Measurements from ENCODE around the gene SRSF10.

SRSF10 gene

GRCh38 chr1:23979881-23980727 lies at the start of gene SRSF10 (continued):
- TF ChIP-seq, protein P1, sequence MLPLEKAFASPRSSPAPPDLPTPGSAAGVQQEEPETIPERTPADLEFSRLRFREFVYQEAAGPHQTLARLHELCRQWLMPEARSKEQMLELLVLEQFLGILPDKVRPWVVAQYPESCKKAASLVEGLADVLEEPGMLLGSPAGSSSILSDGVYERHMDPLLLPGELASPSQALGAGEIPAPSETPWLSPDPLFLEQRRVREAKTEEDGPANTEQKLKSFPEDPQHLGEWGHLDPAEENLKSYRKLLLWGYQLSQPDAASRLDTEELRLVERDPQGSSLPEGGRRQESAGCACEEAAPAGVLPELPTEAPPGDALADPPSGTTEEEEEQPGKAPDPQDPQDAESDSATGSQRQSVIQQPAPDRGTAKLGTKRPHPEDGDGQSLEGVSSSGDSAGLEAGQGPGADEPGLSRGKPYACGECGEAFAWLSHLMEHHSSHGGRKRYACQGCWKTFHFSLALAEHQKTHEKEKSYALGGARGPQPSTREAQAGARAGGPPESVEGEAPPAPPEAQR (tag by site-specific recombination; IDR thresholded peaks at IDR 0.05), result 0 out of 2 replicates have a peak, but pooled peaks have one; percentile 25
- TF ChIP-seq YY1 (tag by site-specific recombination; IDR thresholded peaks at IDR 0.05) (peak; percentile 97), ZNF302 (tag by site-specific recombination; IDR thresholded peaks at IDR 0.05; ENCODE audit: low read depth) (no peak), TCF7L2 (IDR thresholded peaks at IDR 0.05; ENCODE audit: borderline replicate concordance, low read depth, low read length) (no peak), ZXDB (tag by site-specific recombination; IDR thresholded peaks at IDR 0.05) (peak; percentile 93), SP7 (tag by site-specific recombination; IDR thresholded peaks at IDR 0.05) (peak; percentile 87), BCL11B (tag by site-specific recombination; IDR thresholded peaks at IDR 0.05; ENCODE audit: low read depth) (peak; percentile 25; the same call in 1 of the 2 replicates), ZNF549 (tag by site-specific recombination; IDR thresholded peaks at IDR 0.05) (no peak), ZNF596 (tag by site-specific recombination; IDR thresholded peaks at IDR 0.05) (no peak; the same call in 1 of the 2 replicates), ZNF37A (tag by site-specific recombination; IDR thresholded peaks at IDR 0.05) (no peak), ZNF777 (tag by site-specific recombination; IDR thresholded peaks at IDR 0.05; ENCODE audit: borderline replicate concordance) (no peak), ZNF248 (tag by site-specific recombination; IDR thresholded peaks at IDR 0.05) (no peak), ZIC2 (tag by site-specific recombination; IDR thresholded peaks at IDR 0.05) (peak; percentile 44; the same call in 1 of the 2 replicates), ZNF2 (tag by site-specific recombination; IDR thresholded peaks at IDR 0.05) (peak; percentile 88), ZNF776 (tag by site-specific recombination; IDR thresholded peaks at IDR 0.05; ENCODE audit: borderline replicate concordance) (no peak), ZSCAN16 (tag by site-specific recombination; IDR thresholded peaks at IDR 0.05) (peak; percentile 100), ZNF114 (tag by site-specific recombination; IDR thresholded peaks at IDR 0.05) (no peak), ZNF621 (tag by site-specific recombination; IDR thresholded peaks at IDR 0.05) (no peak), ZNF202 (tag by site-specific recombination; IDR thresholded peaks at IDR 0.05; ENCODE audit: borderline replicate concordance) (no peak), ZEB2 (tag by site-specific recombination; IDR thresholded peaks at IDR 0.05) (peak; percentile 86), ZNF843 (tag by site-specific recombination; IDR thresholded peaks at IDR 0.05) (no peak; the same call in 1 of the 2 replicates), ZNF76 (tag by site-specific recombination; IDR thresholded peaks at IDR 0.05; ENCODE audit: borderline replicate concordance, low read depth) (peak; percentile 56; the same call in 1 of the 2 replicates), ZNF221 (tag by site-specific recombination; IDR thresholded peaks at IDR 0.05; ENCODE audit: borderline replicate concordance) (no peak), HIC1 (tag by site-specific recombination; IDR thresholded peaks at IDR 0.05) (no peak), ZSCAN30 (tag by site-specific recombination; IDR thresholded peaks at IDR 0.05) (peak; percentile 93)
- TF ChIP-seq, protein P2, sequence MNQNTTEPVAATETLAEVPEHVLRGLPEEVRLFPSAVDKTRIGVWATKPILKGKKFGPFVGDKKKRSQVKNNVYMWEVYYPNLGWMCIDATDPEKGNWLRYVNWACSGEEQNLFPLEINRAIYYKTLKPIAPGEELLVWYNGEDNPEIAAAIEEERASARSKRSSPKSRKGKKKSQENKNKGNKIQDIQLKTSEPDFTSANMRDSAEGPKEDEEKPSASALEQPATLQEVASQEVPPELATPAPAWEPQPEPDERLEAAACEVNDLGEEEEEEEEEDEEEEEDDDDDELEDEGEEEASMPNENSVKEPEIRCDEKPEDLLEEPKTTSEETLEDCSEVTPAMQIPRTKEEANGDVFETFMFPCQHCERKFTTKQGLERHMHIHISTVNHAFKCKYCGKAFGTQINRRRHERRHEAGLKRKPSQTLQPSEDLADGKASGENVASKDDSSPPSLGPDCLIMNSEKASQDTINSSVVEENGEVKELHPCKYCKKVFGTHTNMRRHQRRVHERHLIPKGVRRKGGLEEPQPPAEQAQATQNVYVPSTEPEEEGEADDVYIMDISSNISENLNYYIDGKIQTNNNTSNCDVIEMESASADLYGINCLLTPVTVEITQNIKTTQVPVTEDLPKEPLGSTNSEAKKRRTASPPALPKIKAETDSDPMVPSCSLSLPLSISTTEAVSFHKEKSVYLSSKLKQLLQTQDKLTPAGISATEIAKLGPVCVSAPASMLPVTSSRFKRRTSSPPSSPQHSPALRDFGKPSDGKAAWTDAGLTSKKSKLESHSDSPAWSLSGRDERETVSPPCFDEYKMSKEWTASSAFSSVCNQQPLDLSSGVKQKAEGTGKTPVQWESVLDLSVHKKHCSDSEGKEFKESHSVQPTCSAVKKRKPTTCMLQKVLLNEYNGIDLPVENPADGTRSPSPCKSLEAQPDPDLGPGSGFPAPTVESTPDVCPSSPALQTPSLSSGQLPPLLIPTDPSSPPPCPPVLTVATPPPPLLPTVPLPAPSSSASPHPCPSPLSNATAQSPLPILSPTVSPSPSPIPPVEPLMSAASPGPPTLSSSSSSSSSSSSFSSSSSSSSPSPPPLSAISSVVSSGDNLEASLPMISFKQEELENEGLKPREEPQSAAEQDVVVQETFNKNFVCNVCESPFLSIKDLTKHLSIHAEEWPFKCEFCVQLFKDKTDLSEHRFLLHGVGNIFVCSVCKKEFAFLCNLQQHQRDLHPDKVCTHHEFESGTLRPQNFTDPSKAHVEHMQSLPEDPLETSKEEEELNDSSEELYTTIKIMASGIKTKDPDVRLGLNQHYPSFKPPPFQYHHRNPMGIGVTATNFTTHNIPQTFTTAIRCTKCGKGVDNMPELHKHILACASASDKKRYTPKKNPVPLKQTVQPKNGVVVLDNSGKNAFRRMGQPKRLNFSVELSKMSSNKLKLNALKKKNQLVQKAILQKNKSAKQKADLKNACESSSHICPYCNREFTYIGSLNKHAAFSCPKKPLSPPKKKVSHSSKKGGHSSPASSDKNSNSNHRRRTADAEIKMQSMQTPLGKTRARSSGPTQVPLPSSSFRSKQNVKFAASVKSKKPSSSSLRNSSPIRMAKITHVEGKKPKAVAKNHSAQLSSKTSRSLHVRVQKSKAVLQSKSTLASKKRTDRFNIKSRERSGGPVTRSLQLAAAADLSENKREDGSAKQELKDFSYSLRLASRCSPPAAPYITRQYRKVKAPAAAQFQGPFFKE (tag by site-specific recombination; IDR thresholded peaks at IDR 0.05; ENCODE audit: borderline replicate concordance), result no peak
- TF ChIP-seq, protein P3, sequence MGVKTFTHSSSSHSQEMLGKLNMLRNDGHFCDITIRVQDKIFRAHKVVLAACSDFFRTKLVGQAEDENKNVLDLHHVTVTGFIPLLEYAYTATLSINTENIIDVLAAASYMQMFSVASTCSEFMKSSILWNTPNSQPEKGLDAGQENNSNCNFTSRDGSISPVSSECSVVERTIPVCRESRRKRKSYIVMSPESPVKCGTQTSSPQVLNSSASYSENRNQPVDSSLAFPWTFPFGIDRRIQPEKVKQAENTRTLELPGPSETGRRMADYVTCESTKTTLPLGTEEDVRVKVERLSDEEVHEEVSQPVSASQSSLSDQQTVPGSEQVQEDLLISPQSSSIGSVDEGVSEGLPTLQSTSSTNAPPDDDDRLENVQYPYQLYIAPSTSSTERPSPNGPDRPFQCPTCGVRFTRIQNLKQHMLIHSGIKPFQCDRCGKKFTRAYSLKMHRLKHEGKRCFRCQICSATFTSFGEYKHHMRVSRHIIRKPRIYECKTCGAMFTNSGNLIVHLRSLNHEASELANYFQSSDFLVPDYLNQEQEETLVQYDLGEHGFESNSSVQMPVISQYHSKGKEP (tag by site-specific recombination; IDR thresholded peaks at IDR 0.05), result no peak
